Activated CD8-positive, alpha-beta memory T cell treated with anti-CD3 and anti-CD28 coated beads, Interleukin-2, amount 50 U/mL, for 1 hour (primary cell): ENCODE results near the gene DOCK2.
"Not testable (repeated sequence)": the region's sequence is repeated elsewhere in the genome, so short reads cannot be mapped to it uniquely, and the experiment has no call there.

Experiments
- DNase-seq: peaks from one replicate; pipeline ENCODE4 v3.0.0-alpha.2; 2020; ENCODE audit errors: extremely low read depth

The DOCK2 gene

GRCh38 chr5:169637549-169638121, 560 bp downstream of the DOCK2 start:
- no peak for DNase-seq

DNA sequence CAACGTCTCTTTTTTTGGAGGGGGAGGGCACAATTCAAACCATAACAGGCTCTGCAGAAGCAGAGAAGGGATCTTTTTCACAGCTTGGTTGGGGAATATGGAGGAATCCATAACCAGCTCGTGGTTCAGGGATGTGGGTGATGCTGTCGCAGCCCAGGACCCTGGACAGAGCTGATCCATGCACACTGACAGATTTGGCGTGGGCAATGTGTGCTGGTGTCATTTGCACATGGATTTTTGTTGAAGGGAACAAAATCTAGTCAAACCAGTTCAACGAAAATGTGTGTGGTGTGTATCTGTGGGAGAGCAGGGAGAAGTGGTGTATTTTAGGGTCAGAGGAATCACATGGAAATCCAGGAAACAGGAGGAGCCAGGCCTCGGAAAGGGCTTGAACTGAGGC, 4.2 kb downstream of the DOCK2 start:
- DNase-seq, result no peak

- no peak for DNase-seq
Measured at GRCh38 chr5:169646856-169647255, 9.8 kb downstream of the DOCK2 start.

GRCh38 chr5:169647566-169647965, 10.5 kb downstream of the DOCK2 start:
- DNase-seq, result no peak

GRCh38 chr5:169648725-169649310, 11.7 kb downstream of the DOCK2 start:
- no peak for DNase-seq

DNA sequence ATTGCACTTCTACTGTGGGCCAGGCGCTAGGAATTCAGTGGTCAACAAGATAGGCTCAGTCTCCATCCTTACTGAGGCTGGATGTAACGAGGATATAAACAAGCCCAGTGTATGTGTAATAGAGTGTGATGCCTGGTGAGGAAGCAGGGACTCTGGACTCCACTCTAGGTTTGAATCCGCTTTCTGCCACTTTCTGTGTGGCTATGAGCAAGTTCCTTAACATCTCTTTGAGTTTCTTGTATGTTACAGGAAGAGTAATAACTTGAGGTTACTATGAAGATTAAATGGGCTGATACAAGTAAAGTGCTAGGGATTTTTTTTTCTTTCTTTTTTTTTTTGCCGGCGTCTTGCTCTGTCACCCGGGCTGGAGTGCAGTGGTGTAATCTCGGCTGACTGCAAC, 12.4 kb downstream of the DOCK2 start:
- DNase-seq, result no peak

DNA sequence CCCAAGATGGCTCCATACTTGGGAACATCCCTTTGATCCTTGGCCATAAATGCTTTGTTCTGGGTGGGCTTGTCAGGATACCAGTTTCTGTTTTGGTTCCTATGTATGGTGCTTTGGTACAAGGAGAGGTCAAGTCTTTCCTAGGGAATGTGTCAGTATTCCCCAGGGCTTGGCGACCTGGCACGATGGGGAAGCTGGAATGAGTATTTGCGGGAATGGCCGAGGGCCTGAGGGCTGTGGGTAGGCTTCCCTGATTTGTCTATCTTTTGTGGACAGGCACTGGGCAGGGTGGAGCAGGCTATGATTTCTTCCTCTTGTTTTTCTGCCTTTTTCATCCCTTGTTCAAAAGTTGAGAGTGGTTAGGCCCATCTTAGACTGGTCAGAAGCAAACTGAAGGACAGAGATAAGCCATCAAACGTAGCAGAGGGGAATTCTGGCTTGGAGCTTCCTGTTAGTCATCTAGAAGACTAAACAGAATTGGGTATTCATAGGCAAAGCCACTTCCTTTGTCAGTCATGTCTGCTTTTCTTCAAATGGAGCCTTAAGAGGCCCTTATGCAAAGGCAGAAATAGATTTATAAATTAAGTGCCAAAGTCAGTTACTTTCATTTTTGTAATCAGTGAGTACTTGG, 13.7 kb downstream of the DOCK2 start:
- DNase-seq, result no peak

GRCh38 chr5:169651526-169651925, 14.5 kb downstream of the DOCK2 start:
- no peak for DNase-seq

- DNase-seq, result no peak
Measured at GRCh38 chr5:169652057-169652456, 15.0 kb downstream of the DOCK2 start.

DNA sequence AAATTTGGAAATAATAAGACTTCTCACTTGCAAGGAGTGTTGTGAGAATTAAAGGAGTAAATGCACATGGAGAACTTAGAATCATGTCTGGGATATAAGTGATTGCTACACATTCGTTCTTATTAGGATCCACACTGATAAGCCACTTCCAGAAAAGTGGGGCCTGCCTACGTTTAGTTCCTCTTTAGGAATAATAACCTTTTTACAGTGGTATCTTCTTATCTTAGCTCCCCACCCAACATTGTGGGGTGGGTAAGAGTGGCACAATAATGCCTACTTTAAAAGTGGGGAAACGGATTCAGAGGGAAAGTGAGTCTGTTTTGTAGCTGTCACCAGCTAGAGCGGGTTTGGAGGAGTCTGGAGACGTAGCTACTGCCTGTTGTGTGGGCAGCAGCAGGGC, 16.0 kb downstream of the DOCK2 start:
- no peak for DNase-seq

GRCh38 chr5:169655353-169655752, 18.3 kb downstream of the DOCK2 start:
- DNase-seq, result no peak

DNA sequence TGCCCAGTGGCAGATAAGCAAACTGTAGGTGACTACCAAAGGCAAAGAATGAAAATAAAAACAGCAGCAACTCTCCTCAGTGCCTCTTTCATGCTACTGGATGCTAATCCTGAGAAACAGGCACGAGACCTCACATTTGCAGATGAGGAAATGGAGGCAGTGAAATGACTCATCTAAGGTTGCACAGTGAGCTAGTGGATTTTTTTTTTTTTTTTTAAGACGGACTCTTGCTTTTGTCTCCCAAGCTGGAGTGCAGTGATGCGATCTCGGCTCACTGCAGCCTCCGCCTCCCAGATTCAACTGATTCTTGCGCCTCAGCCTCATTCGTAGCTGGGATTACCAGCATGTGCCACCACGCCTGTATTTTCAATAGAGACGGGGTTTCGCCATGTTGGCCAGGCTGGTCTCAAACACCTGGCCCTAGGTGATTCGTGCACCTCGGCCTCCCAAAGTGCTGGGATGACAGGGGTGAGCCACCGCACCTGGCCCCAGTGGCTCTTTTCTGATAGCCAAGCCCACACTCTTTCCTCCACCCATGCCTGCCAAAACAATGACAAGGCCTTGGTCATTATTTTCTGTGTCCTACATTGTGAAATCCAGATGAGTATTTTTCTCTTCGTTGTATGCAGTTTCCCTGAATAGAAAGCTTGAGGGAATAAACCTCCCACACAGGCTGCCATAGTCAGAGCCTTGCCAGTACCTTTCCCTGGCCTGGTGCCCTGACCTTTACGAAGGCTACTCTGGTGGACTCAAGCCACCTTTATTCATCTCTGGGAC, 19.2 kb downstream of the DOCK2 start:
- no peak for DNase-seq

GRCh38 chr5:169657127-169657526, 20.1 kb downstream of the DOCK2 start:
- DNase-seq, result no peak

DNA sequence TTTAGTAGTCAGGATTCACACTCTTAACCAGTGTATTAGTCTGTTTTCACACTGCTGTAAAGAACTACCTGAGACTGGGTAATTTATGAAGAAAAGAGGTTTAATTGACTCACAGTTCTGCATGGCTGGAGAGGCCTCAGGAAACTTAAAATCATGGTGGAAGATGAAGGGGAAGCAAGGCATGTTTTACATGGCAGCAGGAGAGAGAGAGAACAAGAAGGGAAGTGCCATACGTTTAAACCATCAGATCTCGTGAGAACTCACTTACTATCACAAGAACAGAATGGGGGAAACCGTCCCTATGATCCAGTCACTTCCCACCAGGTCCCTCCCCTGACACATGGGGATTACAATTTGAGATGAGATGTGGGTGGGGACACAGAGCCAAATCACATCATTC, 25.4 kb downstream of the DOCK2 start:
- not testable (repeated sequence) for DNase-seq

DNA sequence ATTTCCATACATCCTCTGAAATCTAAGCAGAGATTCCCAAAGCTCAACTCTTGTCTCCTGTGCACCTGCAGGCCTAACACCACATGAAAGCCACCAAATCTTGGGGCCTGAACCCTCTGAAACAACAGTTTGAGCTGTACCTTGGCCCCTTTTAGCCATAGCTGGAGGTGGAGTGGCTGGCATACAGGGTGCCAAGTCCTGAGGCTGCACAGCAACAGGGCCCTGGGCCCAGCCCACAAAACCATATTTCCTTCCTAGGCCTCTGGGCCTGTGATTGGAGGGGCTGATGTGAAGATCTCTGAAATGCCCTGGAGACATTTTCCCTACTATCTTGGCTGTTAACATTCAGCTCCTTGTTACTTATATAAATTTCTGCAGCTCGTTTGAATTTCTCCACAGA, 26.5 kb downstream of the DOCK2 start:
- DNase-seq, result no peak

- DNase-seq, result no peak
Measured at GRCh38 chr5:169666365-169666764, 29.3 kb downstream of the DOCK2 start.

GRCh38 chr5:169667896-169668674, 31.0 kb downstream of the DOCK2 start:
- DNase-seq, result no peak

GRCh38 chr5:169668732-169669131, 31.7 kb downstream of the DOCK2 start:
- no peak for DNase-seq

- no peak for DNase-seq
Measured at GRCh38 chr5:169670769-169671525, 33.9 kb downstream of the DOCK2 start.

DNA sequence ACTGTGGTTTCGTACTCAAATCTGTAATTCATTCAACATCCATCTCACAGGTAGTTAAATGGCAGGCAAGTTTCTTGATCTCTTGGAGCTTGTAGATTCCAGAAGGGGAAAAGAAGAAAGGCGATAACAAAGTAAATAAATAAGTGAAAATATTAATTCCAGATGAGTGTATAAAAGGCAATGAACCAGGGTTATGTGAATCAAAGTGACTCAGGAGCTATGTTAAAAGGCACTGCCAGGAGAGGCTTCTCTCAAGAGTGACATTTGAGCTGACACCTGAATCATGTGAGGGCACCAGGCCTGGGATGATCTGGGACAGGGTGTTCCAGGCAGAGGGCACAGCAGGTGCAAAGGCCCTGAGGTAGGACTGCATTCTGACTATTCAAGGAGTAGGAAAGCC, 45.0 kb downstream of the DOCK2 start:
- no peak for DNase-seq

DNA sequence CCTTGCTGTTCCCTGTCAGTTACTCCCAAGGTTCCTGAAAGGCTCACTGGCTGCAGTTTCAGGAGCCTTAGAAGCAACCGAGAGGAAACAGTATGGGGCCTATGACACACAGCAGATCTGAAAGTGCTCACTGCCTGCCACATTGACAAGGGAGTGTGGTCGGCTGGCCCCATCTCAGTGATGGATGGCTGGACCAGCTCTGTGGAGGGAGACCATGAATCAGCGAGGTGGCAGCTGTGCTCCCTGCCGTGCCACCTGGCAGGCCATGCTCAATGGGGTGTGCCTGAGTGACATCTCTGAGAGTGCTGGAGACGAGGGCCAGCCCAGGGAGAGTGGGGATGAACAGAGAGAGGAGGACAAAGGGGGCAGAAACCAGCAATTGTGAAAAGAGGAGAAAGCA, 49.1 kb downstream of the DOCK2 start:
- DNase-seq, result no peak
